Colonic mucosa (tissue), 4 donors: Measurements from ENCODE around the gene FAM13A. TPM values are rescaled to one million over a fixed set of nuclear protein-coding genes. Genes with fewer than 3 reads are reported as not detected.

ENCODE experiments used
- DNase-seq: peaks from one replicate; pipeline ENCODE4 v3.0.0-alpha.2; 2020
- H3K27ac ChIP-seq: fragments of 200-600 bp; one replicate; pipeline ENCODE4 v1.8.0; 2021
- H3K27me3 ChIP-seq: fragments of 200-600 bp; one replicate; pipeline ENCODE4 v1.8.0; 2021
- H3K36me3 ChIP-seq: fragments of 200-600 bp; one replicate; pipeline ENCODE4 v1.8.0; 2021
- H3K4me1 ChIP-seq: fragments of 200-600 bp; one replicate; pipeline ENCODE4 v1.8.0; 2021; ENCODE audit warnings: mild to moderate bottlenecking
- H3K4me3 ChIP-seq: fragments of 200-600 bp; one replicate; pipeline ENCODE4 v1.8.0; 2021
- H3K9ac ChIP-seq, 2 donors: one replicate each; pipeline ENCODE4 v1.7.0; 2013; ENCODE audit warnings: control low read depth in 2 of 2, low read depth in 2 of 2, low read length in 2 of 2
- H3K9me3 ChIP-seq: fragments of 200-600 bp; one replicate; pipeline ENCODE4 v1.8.0; 2021
- CTCF ChIP-seq: fragments of 200-600 bp; IDR thresholded peaks from one replicate; pipeline ENCODE4 v1.8.0; 2022; ENCODE audit warnings: antibody characterized with exemption, mild to moderate bottlenecking
- intact Hi-C: fragments of 100-400 bp; cut with DNase I; formaldehyde crosslinking; loops from one replicate; pipeline ENCODE4 v1.14.1; 2022
- total RNA-seq, 2 donors: library from RNA; stranded (reverse); fragmentation: NEBNext Ultra II Directional in 1 of 2; extraction: Animal tissue kit (Norgen Biotek cat#: 25700) in 1 of 2; gene quantifications; one replicate each; pipeline ENCODE4 v1.2.1, GENCODE V29; 2021
- donor health status: healthy.
- donor health status: DM: no; HTN: no; CAD: no.
- donor health status: DM: no; HTN: no; CAD: no.

FAM13A gene
- total RNA-seq, 2 donors from 2014 or later, result 34.0 to 248 TPM

- no peaks in the 10 kb centered on the region for H3K27me3 ChIP-seq
- H3K4me1 ChIP-seq, result no peaks in the 10 kb centered on the region
- intact Hi-C loops, result no loop called here
- no peak overlapping the region for H3K4me3 ChIP-seq
- H3K9me3 ChIP-seq, result no peaks in the 10 kb centered on the region
- no peak for TF ChIP-seq CTCF
- no peak overlapping the region for H3K27ac ChIP-seq
- DNase-seq, result no peak
- H3K36me3 ChIP-seq, result no peaks in the 10 kb centered on the region
- H3K9ac ChIP-seq, result no peak overlapping the region
Measured at GRCh38 chr4:88989990-88990389, 67.0 kb downstream of the FAM13A start.

GRCh38 chr4:88985088-88985773 is 71.8 kb downstream of the FAM13A start:
- H3K27ac ChIP-seq, result no peak overlapping the region
- no peak for TF ChIP-seq CTCF
- H3K9ac ChIP-seq, result no peak overlapping the region
- H3K9me3 ChIP-seq, result no peaks in the 10 kb centered on the region
- no peaks in the 10 kb centered on the region for H3K4me1 ChIP-seq
- H3K27me3 ChIP-seq, result no peaks in the 10 kb centered on the region
- H3K4me3 ChIP-seq, result no peak overlapping the region
- no peak for DNase-seq
- no peaks in the 10 kb centered on the region for H3K36me3 ChIP-seq
- intact Hi-C loops, result no loop called here

GRCh38 chr4:88982757-88983156 is 74.2 kb downstream of the FAM13A start:
- H3K27ac ChIP-seq, result no peak overlapping the region
- H3K4me1 ChIP-seq, result no peaks in the 10 kb centered on the region
- no peak overlapping the region for H3K9ac ChIP-seq
- no peak for DNase-seq
- no peaks in the 10 kb centered on the region for H3K9me3 ChIP-seq
- H3K27me3 ChIP-seq, result no peaks in the 10 kb centered on the region
- intact Hi-C loops, result no loop called here
- no peaks in the 10 kb centered on the region for H3K36me3 ChIP-seq
- TF ChIP-seq CTCF, result no peak
- H3K4me3 ChIP-seq, result no peak overlapping the region

GRCh38 chr4:88981993-88982392 is 75.0 kb downstream of the FAM13A start:
- Histone ChIP-seq H3K36me3 (no peaks in the 10 kb centered on the region), H3K27me3 (no peaks in the 10 kb centered on the region), H3K9me3 (no peaks in the 10 kb centered on the region), H3K27ac (no peak overlapping the region), H3K4me1 (no peaks in the 10 kb centered on the region), H3K4me3 (no peak overlapping the region), H3K9ac (no peak overlapping the region)
- intact Hi-C loops, result no loop called here
- DNase-seq, result no peak
- TF ChIP-seq CTCF, result no peak

- TF ChIP-seq CTCF, result no peak
- DNase-seq, result no peak
- Histone ChIP-seq H3K36me3 (no peaks in the 10 kb centered on the region), H3K4me1 (no peaks in the 10 kb centered on the region), H3K9ac (no peak overlapping the region), H3K27me3 (no peaks in the 10 kb centered on the region), H3K4me3 (no peak overlapping the region), H3K27ac (no peak overlapping the region), H3K9me3 (no peaks in the 10 kb centered on the region)
- intact Hi-C loops, result no loop called here
Measured at GRCh38 chr4:88981556-88981955, 75.4 kb downstream of the FAM13A start.
